H1 (cell line): ENCODE measurements around the gene PLCB3. TPM values are rescaled to one million over a fixed set of nuclear protein-coding genes. Genes with fewer than 3 reads are reported as not detected.

Source experiments
- CTCF ChIA-PET: fragments of 300-600 bp; sonication (Branson Sonifier 250); formaldehyde crosslinking; loops from one replicate; lab custom pipeline; 2021; ENCODE audit not compliant: partially characterized antibody; lab: Charles Lee
- POLR2A ChIA-PET: fragments of 300-600 bp; sonication (Branson Sonifier 250); formaldehyde crosslinking; loops from one replicate; lab custom pipeline; 2021; ENCODE audit warnings: inconsistent platforms; ENCODE audit not compliant: partially characterized antibody; lab: Charles Lee
- DNase-seq, 2 experiments: peaks; one replicate each; pipeline versions ENCODE4 v3.0.0 to v3.0.0-alpha.2; 2010 to 2022; ENCODE audit warnings: low spot score in 2 of 2, low read depth in 1 of 2, mixed read lengths in 1 of 2
- FAIRE-seq: peaks from 2 replicates; lab custom pipeline; 2011; peaks lifted over from hg19 to GRCh38; lab: Jason Lieb, UNC
- H2AFZ ChIP-seq: 2 replicates; pipeline ENCODE4 v1.8.1; 2012; ENCODE audit warnings: low read length, inconsistent platforms
- H2AK5ac ChIP-seq: 2 replicates; pipeline ENCODE4 v1.6.1; 2013; ENCODE audit warnings: low read depth, low read length
- H2BK120ac ChIP-seq: replicated peaks from 2 replicates; pipeline ENCODE3; 2013; ENCODE audit warnings: low read depth, low read length, inconsistent platforms
- H2BK12ac ChIP-seq: 2 replicates; pipeline ENCODE4 v1.6.1; 2013; ENCODE audit warnings: low read depth, low read length
- H2BK15ac ChIP-seq: 2 replicates; pipeline ENCODE4 v1.6.1; 2013; ENCODE audit warnings: low read length
- H2BK20ac ChIP-seq: 2 replicates; pipeline ENCODE4 v1.6.1; 2013; ENCODE audit warnings: low read length
- H2BK5ac ChIP-seq: 2 replicates; pipeline ENCODE4 v1.6.1; 2013; ENCODE audit warnings: low read depth, low read length
- H3K14ac ChIP-seq: 2 replicates; pipeline ENCODE4 v1.6.1; 2013; ENCODE audit warnings: inconsistent platforms; ENCODE audit not compliant: insufficient read length
- H3K18ac ChIP-seq: 2 replicates; pipeline ENCODE4 v1.6.1; 2013; ENCODE audit warnings: low read length; ENCODE audit errors: extremely low read depth
- H3K23ac ChIP-seq: 2 replicates; pipeline ENCODE4 v1.6.1; 2013; ENCODE audit warnings: inconsistent platforms; ENCODE audit not compliant: insufficient read length
- H3K23me2 ChIP-seq: 2 replicates; pipeline ENCODE4 v1.6.1; 2013; ENCODE audit warnings: low read depth, low read length
- H3K27ac ChIP-seq: 2 replicates; pipeline ENCODE4 v1.6.1; 2011; ENCODE audit warnings: low read depth, low read length, inconsistent platforms
- H3K27me3 ChIP-seq, 4 experiments: replicated peaks in 1 of 4; 1 replicate in 1 of 4; 2 replicates in 3 of 4; pipeline versions ENCODE4 v1.6.1 to v1.8.1; 2011 to 2013; ENCODE audit warnings: low read length in 3 of 4, mild to moderate bottlenecking in 3 of 4, inconsistent platforms in 2 of 4, mixed read lengths in 2 of 4, moderate library complexity in 1 of 4; ENCODE audit not compliant: control insufficient read depth in 3 of 4, insufficient read depth in 3 of 4; ENCODE audit errors: extremely low read depth in 1 of 4
- H3K36me3 ChIP-seq, 4 experiments: 2 replicates each; pipeline versions ENCODE4 v1.6.1 to v1.8.1; 2011 to 2013; ENCODE audit warnings: mild to moderate bottlenecking in 4 of 4, low read length in 3 of 4, moderate library complexity in 2 of 4, control low read depth in 1 of 4, inconsistent platforms in 1 of 4; ENCODE audit not compliant: insufficient read depth in 4 of 4, control insufficient read depth in 2 of 4
- H3K4ac ChIP-seq: replicated peaks from 2 replicates; pipeline ENCODE3; 2013; ENCODE audit warnings: low read length, low read depth, mixed read lengths, inconsistent platforms; ENCODE audit not compliant: insufficient read length
- H3K4me1 ChIP-seq, 4 experiments: replicated peaks in 1 of 4; 1 replicate in 1 of 4; 2 replicates in 3 of 4; pipeline versions ENCODE4 v1.6.1 to v1.8.1; 2011 to 2013; ENCODE audit warnings: low read length in 3 of 4, inconsistent platforms in 2 of 4, mixed read lengths in 1 of 4; ENCODE audit not compliant: insufficient read depth in 4 of 4, control insufficient read depth in 3 of 4
- H3K4me2 ChIP-seq, 2 experiments: 2 replicates each; pipeline versions ENCODE4 v1.6.1 to v1.8.1; 2011 to 2013; ENCODE audit warnings: low read depth in 2 of 2, low read length in 2 of 2, control low read depth in 1 of 2, inconsistent platforms in 1 of 2, mild to moderate bottlenecking in 1 of 2; ENCODE audit not compliant: insufficient read depth in 1 of 2
- H3K4me3 ChIP-seq, 4 experiments: fragments of 200-600, 300-600 bp in 1 of 4; sonication (generic), shearing (Covaris generic), sonication (Bioruptor Twin) in 1 of 4; 2 replicates each; pipeline versions ENCODE4 v1.5.1 to v1.8.1; 2011 to 2016; ENCODE audit warnings: low read length in 4 of 4, low read depth in 3 of 4, control low read depth in 2 of 4, inconsistent platforms in 2 of 4, mild to moderate bottlenecking in 2 of 4, mixed read lengths in 1 of 4, moderate library complexity in 1 of 4; ENCODE audit not compliant: insufficient read depth in 2 of 4; ENCODE audit errors: extremely low read depth in 1 of 4
- H3K56ac ChIP-seq: replicated peaks from 2 replicates; pipeline ENCODE3; 2013; ENCODE audit warnings: low read depth, mild to moderate bottlenecking, mixed read lengths, low read length, inconsistent platforms; ENCODE audit not compliant: insufficient read length
- H3K79me1 ChIP-seq: 2 replicates; pipeline ENCODE4 v1.6.1; 2013; ENCODE audit warnings: low read depth, low read length, control low read depth
- H3K79me2 ChIP-seq, 2 experiments: 2 replicates each; pipeline versions ENCODE4 v1.6.1 to v1.8.1; 2012 to 2013; ENCODE audit warnings: low read length in 2 of 2, mild to moderate bottlenecking in 2 of 2, inconsistent platforms in 1 of 2; ENCODE audit not compliant: insufficient read depth in 2 of 2, control insufficient read depth in 1 of 2
- H3K9ac ChIP-seq, 4 experiments: replicated peaks in 1 of 4; 1 replicate in 1 of 4; 2 replicates in 3 of 4; pipeline versions ENCODE4 v1.6.1 to v1.8.1; 2011 to 2013; ENCODE audit warnings: low read depth in 3 of 4, low read length in 3 of 4, control low read depth in 2 of 4, mild to moderate bottlenecking in 2 of 4, moderate library complexity in 2 of 4, inconsistent platforms in 1 of 4; ENCODE audit errors: extremely low read depth in 1 of 4
- H3K9me3 ChIP-seq, 2 experiments: 2 replicates each; pipeline versions ENCODE4 v1.6.1 to v1.8.1; 2012 to 2013; ENCODE audit warnings: mild to moderate bottlenecking in 2 of 2, moderate library complexity in 2 of 2, control low read depth in 1 of 2, inconsistent platforms in 1 of 2, low read depth in 1 of 2, low read length in 1 of 2, mixed read lengths in 1 of 2; ENCODE audit not compliant: insufficient read depth in 2 of 2
- H4K20me1 ChIP-seq, 2 experiments: replicated peaks in 1 of 2; 2 replicates each; pipeline versions ENCODE3 to v1.8.1; 2011 to 2013; ENCODE audit warnings: inconsistent platforms in 2 of 2, low read length in 2 of 2, mild to moderate bottlenecking in 1 of 2; ENCODE audit not compliant: insufficient read depth in 2 of 2, control insufficient read depth in 1 of 2
- H4K5ac ChIP-seq: 2 replicates; pipeline ENCODE4 v1.6.1; 2013; ENCODE audit warnings: low read length, low read depth, mixed read lengths, inconsistent platforms; ENCODE audit not compliant: insufficient read length
- H4K8ac ChIP-seq: 2 replicates; pipeline ENCODE4 v1.8.0; 2013; ENCODE audit warnings: mild to moderate bottlenecking, moderate library complexity, low read length, inconsistent platforms; ENCODE audit not compliant: insufficient read depth; ENCODE audit errors: extremely low read depth
- H4K91ac ChIP-seq: replicated peaks from 2 replicates; pipeline ENCODE3; 2013; ENCODE audit warnings: low read length, mixed read lengths, inconsistent platforms; ENCODE audit not compliant: insufficient read length
- PHF8 ChIP-seq: fragments of 200-600 bp; sonication (generic); conservative IDR thresholded peaks from 2 replicates; pipeline ENCODE4 v1.7.1; 2012; ENCODE audit warnings: low read depth, mild to moderate bottlenecking, inconsistent platforms, low read length, moderate library complexity
- RAD21 ChIP-seq, 2 experiments: IDR thresholded peaks in 1 of 2; conservative IDR thresholded peaks in 1 of 2; 2 replicates each; pipeline ENCODE4 v1.6.1; 2011; ENCODE audit warnings: low read depth in 2 of 2, low read length in 2 of 2, improper control_type of control experiment in 1 of 2, inconsistent platforms in 1 of 2, mild to moderate bottlenecking in 1 of 2, moderate library complexity in 1 of 2
- TAF1 ChIP-seq: IDR thresholded peaks from 2 replicates; pipeline ENCODE4 v1.6.1; 2011; ENCODE audit warnings: mild to moderate bottlenecking, low read depth, low read length
- WGBS, 2 experiments: shearing (Covaris generic) in 1 of 2; methylation state at CpG; one replicate each; pipeline versions ENCODE4 v1.1.6 to v1.1.7; 2013 to 2015; ENCODE audit warnings: low lambda C conversion rate in 2 of 2, mixed read lengths in 2 of 2, inconsistent platforms in 1 of 2, low coverage in 1 of 2, missing lambda C conversion rate in 1 of 2; ENCODE audit not compliant: insufficient replicate concordance in 2 of 2, insufficient coverage in 1 of 2, insufficient read length in 1 of 2; ENCODE audit errors: extremely low coverage in 1 of 2, missing lambda C conversion rate in 1 of 2; 5-methylcytosine and 5-hydroxymethylcytosine counted together
- polyA plus RNA-seq, 7 experiments: library from polyadenylated mRNA; depleted of rRNA in 3 of 7; stranded (reverse) in 5 of 7; unstranded in 2 of 7; fragments of >200 nt in 5 of 7; fragments of 200-250 nt in 2 of 7; gene quantifications; 1 replicate in 5 of 7; 2 replicates in 1 of 7; 4 replicates in 1 of 7; pipeline versions ENCODE4 v1.2.1 to v1.2.3, GENCODE V29; 2011 to 2013; ENCODE audit warnings: missing spikeins in 2 of 7, mixed read lengths in 2 of 7
- total RNA-seq: library from RNA; stranded (reverse); fragmentation: NEBNext Ultra II Directional; extraction: Animal tissue kit (Norgen Biotek cat#: 25700); gene quantifications from 2 replicates; pipeline ENCODE4 v1.2.1, GENCODE V29; 2021

PLCB3 gene
- total and polyA plus RNA-seq, 2 of the 8 experiments (the other 6 are each of a cell fraction or from before 2014, with no cell fraction given) = 47.2 to 104 TPM

DNA sequence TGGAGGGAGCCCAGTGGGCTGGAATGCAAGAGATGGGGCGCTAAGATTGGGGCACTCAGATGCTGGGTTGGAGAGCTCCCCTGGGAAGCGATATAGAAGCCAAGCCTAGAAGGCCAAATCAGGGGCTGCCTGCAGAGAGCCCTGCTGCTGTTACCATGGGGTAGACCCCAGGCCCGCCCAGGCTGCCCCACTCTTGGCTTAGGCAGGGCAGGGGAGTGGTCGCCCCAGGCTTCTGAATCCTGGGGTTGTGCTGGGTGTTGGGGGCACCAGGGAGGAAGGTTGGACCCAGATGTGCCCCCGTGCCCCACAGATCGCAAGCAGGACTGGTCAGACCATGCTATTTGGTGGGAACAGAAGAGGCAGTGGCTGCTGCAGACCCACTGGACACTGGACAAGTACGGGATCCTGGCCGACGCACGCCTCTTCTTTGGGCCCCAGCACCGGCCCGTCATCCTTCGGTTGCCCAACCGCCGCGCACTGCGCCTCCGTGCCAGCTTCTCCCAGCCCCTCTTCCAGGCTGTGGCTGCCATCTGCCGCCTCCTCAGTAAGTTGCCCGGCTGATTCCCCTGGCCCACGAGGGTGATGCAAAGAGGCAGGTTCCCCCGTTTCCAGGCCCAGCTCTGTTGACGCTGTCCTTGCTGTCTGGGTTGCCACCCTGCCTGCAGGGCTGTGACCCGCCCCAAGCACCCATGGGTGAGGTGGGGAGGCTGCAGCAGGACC, 40.9 kb upstream of the PLCB3 start:
- no peak overlapping the region for H3K4me3 ChIP-seq
- H3K23me2 ChIP-seq = no peaks in the 10 kb centered on the region
- TF ChIP-seq PHF8 (no peak), TAF1 (no peak), RAD21 (IDR thresholded peaks at IDR 0.05 in 1 of 2, conservative IDR thresholded peaks at IDR 0.05 in 1 of 2; ENCODE audit: low read depth in 2 of 2, low read length in 2 of 2) (no peak)
- TF ChIP-seq, all 59 proteins: peak for 0
- Histone ChIP-seq H3K4me1 (peaks cover 0 to 5% (median 0%) of the 10 kb centered on the region in 4 experiments; a peak in 3 of 7 replicates), H2AFZ (no peak overlapping the region), H3K27me3 (no peaks in the 10 kb centered on the region; a peak in 1 of 7 replicates), H3K56ac (no peak overlapping the region), H3K79me2 (no peaks in the 10 kb centered on the region), H3K9ac (no peak overlapping the region), H3K36me3 (peaks cover 10 to 19% (median 14%) of the 10 kb centered on the region in 4 experiments; a peak in 7 of 8 replicates), H2AK5ac (no peak overlapping the region), H4K5ac (no peak overlapping the region), H3K18ac (no peak overlapping the region), H2BK20ac (no peak overlapping the region), H3K4ac (no peak overlapping the region), H3K4me2 (no peak overlapping the region), H2BK5ac (no peak overlapping the region; the same call in 1 of the 2 replicates), H4K20me1 (peaks cover 1 to 7% of the 10 kb centered on the region in 2 experiments), H2BK120ac (no peak overlapping the region), H2BK12ac (no peak overlapping the region), H3K27ac (no peak overlapping the region), H4K91ac (no peak overlapping the region), H3K23ac (no peak overlapping the region), H3K79me1 (no peaks in the 10 kb centered on the region), H3K9me3 (no peaks in the 10 kb centered on the region), H4K8ac (no peak overlapping the region), H2BK15ac (no peak overlapping the region), H3K14ac (no peak overlapping the region)
- 91% methylated on average over 22 of the region's 24 CpGs; no CpG with 5 or more reads in 1 of the 2 experiments for WGBS, 2 experiments
- DNase-seq (no peak), FAIRE-seq (no peak)
- ChIA-PET CTCF (interaction anchor here (0.7 to 1.7 kb wide), 11 partner anchors 10 to 203 kb away, joined by 3 to 7 read pairs (median 3); no protein-coding TSS in a partner anchor), POLR2A (interaction anchor here (1.2 to 18.4 kb wide), 8 partner anchors 9 to 90 kb away, joined by 3 to 253 read pairs (median 4); partner anchors contain the start of genes NUDT22, STIP1 and TRPT1)
